Activated naive CD4-positive, alpha-beta T cell treated with anti-CD3 and anti-CD28 coated beads, Interleukin-2, amount 50 U/mL, for 72 hours (primary cell): Measurements from ENCODE around the gene FUOM. TPM values are rescaled to one million over a fixed set of nuclear protein-coding genes. Genes with fewer than 3 reads are reported as not detected.
A peak's percentile ranks its signal among the peaks of the same experiment; 100 is the strongest.

ENCODE experiments used
- ATAC-seq, 2 donors: fragments of 150-1000 bp; cut with Tn5 transposase; 2 replicates each; pipeline ENCODE4 v1.10.0; 2021; ENCODE audit warnings: mild to moderate bottlenecking in 2 of 2, moderate library complexity in 2 of 2
- DNase-seq, 2 donors: peaks; one replicate each; pipeline ENCODE4 v3.0.0; 2021 to 2022; ENCODE audit warnings: low spot score in 2 of 2
- H3K27ac Mint-ChIP-seq, 2 donors: one replicate each; pipeline ENCODE4 v1.8.0; 2022; ENCODE audit warnings: mild to moderate bottlenecking in 2 of 2, mixed read lengths in 2 of 2
- H3K36me3 Mint-ChIP-seq, 2 donors: one replicate each; pipeline ENCODE4 v1.8.0; 2022; ENCODE audit warnings: mixed read lengths in 2 of 2
- H3K9me3 Mint-ChIP-seq, 2 donors: one replicate each; pipeline ENCODE4 v1.8.0; 2022; ENCODE audit warnings: mixed read lengths in 2 of 2
- total RNA-seq, 2 donors: library from RNA; stranded (reverse); gene quantifications; one replicate each; pipeline ENCODE4 v1.2.3, GENCODE V29; 2022

FUOM gene
- total RNA-seq, 2 donors from 2014 or later = 24.1 to 24.2 TPM

GRCh38 chr10:133359972-133360610 lies 2.3 kb upstream of the FUOM start:
- Mint-ChIP-seq H3K36me3 (no peaks in the 10 kb centered on the region), H3K9me3 (no peaks in the 10 kb centered on the region), H3K27ac (no peak overlapping the region)
- ATAC-seq = no peak
- DNase-seq = no peak

DNA sequence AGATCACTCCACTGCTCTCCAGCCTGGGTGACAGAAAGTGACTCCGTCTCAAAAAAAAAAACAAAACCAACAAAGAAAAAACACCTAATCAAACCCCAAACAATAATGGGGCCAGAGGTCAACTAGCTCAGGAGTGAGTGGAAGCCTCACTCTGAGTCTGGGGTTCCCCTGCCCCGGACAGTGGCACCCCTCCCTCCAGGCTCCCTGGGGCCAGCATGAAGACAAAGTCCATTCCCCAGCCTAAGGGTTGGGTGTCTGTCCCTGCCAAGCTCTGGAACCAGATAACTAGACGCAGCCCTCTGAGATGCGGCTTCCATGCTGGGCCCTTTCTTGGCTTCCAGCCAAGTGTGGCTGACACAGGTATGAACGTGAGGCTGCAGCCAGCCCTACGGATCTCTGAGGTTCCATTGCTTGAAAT lies 1.7 kb upstream of the FUOM start:
- Mint-ChIP-seq H3K9me3 (no peaks in the 10 kb centered on the region), H3K27ac (no peak overlapping the region), H3K36me3 (no peaks in the 10 kb centered on the region)
- no peak for DNase-seq
- ATAC-seq = no peak

GRCh38 chr10:133358925-133359310 lies 1.1 kb upstream of the FUOM start:
- ATAC-seq = no peak
- no peak for DNase-seq
- no peaks in the 10 kb centered on the region for H3K36me3 Mint-ChIP-seq
- H3K27ac Mint-ChIP-seq = no peak overlapping the region
- H3K9me3 Mint-ChIP-seq = no peaks in the 10 kb centered on the region

- Mint-ChIP-seq H3K36me3 (no peaks in the 10 kb centered on the region), H3K9me3 (no peaks in the 10 kb centered on the region), H3K27ac (no peak overlapping the region)
- peak in 1 of 2 donors; percentile 17 for DNase-seq
- ATAC-seq = no peak
Observed at GRCh38 chr10:133358162-133358924, 524 bp upstream of the FUOM start.

GRCh38 chr10:133356549-133357284 lies 1.1 kb downstream of the FUOM start:
- DNase-seq (no peak), ATAC-seq (no peak)
- Mint-ChIP-seq H3K27ac (peak overlapping the region in 1 of 2 donors; percentile 68), H3K9me3 (no peaks in the 10 kb centered on the region), H3K36me3 (no peaks in the 10 kb centered on the region)

GRCh38 chr10:133355991-133356390 lies 1.8 kb downstream of the FUOM start:
- H3K9me3 Mint-ChIP-seq = no peaks in the 10 kb centered on the region
- no peak for DNase-seq
- ATAC-seq = no peak
- H3K36me3 Mint-ChIP-seq = no peaks in the 10 kb centered on the region
- H3K27ac Mint-ChIP-seq = peak overlapping the region in 1 of 2 donors; percentile 68

DNA sequence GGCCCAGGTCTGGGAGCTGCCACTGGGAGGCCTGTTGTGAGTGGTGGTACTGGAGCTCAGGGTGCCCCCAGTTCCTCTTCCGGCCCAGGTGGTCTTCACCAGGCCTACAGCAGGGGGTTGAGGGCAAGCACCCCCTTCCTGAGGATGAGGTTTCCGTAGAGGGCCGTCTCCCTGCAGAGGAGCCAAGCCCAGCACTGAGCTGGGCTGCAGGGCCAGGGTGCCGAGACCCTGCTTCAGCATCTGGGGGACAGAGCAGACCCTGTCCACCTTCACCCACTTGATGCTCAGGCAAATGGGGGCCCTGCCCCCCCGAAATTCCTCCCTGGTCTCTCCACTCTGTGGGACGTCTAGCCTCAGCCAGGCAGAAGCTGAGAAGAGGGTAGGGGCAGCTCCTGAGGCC lies 2.6 kb downstream of the FUOM start:
- Mint-ChIP-seq H3K27ac (no peak overlapping the region), H3K9me3 (no peaks in the 10 kb centered on the region), H3K36me3 (no peaks in the 10 kb centered on the region)
- ATAC-seq (no peak), DNase-seq (no peak)

- H3K36me3 Mint-ChIP-seq = no peaks in the 10 kb centered on the region
- DNase-seq (no peak), ATAC-seq (no peak)
- H3K27ac Mint-ChIP-seq = no peak overlapping the region
- H3K9me3 Mint-ChIP-seq = no peaks in the 10 kb centered on the region
Observed at GRCh38 chr10:133354672-133355240, 3.1 kb downstream of the FUOM start.

DNA sequence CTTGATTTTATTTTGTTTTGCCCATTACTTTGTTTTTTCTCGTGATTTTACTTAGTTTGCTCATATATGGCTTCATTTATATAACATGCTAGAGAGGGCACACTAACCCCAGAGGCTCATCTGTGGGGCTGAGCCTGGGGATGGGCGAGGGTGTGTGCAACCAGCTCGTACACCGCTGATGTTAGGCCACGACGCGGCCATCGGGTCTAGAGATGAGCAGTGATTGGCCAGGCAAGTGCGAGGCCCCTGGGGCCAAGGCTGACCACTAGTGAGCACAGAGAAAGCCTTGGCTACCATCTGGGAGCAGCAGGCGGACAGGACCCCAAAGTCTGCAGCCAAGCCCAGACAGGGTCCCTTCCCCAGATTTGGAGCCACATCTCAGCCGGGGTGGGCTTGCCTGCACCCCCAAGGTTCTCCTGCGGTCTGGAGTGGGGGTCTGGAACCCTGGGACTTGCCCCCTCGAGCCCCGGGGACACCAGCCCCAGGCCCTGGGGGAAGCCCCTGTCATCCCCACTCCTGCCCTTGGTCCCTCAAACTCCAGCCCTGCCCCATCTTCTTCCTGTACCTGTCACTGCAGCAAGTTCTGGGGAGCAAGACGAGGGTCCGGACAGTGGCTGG lies 3.7 kb downstream of the FUOM start:
- no peaks in the 10 kb centered on the region for H3K9me3 Mint-ChIP-seq
- H3K36me3 Mint-ChIP-seq = no peaks in the 10 kb centered on the region
- ATAC-seq = no peak
- DNase-seq = no peak
- H3K27ac Mint-ChIP-seq = no peak overlapping the region

DNA sequence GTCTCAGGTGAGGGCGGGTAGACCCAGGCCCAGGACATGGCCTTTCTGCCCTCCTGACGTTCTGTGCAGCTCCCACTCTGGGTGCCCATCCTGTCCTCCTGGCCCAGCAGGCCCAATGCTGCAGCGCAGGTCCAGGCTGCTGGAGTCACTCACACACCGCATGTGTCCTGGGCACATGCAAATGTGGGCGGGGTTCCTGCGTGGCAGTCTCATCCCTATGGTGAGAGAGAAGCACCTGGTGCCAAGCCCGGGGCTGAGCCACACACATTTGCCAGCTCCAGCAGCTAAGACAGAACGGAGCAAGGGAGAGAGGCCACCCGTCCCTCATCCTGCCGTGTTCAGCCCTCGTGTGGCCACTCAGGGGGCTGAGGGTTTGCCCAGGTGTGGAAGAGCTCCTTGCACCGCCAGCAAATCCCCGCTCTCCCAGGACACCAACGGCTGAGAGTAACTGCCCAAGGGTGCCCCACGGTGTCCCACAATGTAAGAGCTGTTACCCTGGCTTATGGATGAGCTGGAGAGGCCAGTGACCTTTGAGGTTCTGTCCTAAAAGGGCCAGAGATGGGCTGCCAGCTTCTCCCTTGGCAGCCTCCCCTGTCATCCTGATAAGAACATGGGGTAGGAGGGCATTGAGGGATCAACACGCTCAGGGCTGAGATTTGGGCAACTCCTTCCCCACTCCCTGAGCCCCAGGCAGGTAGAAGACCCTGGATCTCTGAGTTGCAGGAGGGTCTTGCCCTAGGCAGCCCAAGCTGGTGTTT lies 4.4 kb downstream of the FUOM start:
- DNase-seq = no peak
- H3K27ac Mint-ChIP-seq = no peak overlapping the region
- H3K36me3 Mint-ChIP-seq = no peaks in the 10 kb centered on the region
- ATAC-seq = no peak
- H3K9me3 Mint-ChIP-seq = no peaks in the 10 kb centered on the region

DNA sequence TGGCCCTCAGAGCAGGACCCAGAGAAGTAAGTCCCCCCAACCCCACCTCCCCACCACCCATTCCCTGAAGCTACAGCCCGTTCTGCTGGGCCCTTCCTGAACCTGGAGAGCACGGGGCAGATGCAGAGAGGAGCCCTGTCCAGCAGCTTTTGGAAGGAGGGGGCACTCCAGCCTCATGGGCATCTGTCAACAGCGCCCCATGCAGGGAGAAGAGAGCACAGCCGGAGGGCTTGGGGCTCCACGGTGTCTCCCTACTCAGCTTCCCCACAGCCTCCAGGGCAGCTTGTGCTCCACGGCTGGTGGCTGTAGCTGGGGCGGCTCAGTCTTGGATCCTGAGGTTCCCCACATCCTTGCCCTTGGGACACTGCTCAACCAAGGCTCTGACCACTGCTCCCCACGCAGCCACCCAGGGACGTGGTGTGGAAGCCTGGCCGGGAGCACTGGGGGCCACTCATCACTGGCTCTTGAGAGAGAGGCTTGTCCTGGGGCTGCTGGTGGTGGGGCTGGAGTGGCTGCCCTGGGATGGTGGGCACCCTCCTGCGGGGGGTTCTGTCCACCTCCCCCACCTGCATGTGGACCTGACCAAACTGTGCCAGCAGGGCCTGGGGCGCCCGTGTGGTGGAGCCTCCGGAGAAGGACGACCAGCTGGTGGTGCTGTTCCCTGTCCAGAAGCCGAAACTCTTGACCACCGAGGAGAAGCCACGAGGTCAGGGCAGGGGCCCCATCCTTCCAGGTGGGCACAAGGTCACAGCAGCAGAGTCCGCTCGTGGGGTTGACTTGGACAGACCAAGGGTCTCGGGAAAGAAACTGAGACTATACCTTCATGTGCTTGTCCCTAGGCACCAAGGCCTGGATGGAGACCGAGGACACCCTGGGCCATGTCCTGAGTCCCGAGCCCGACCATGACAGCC lies 6.2 kb downstream of the FUOM start:
- no peak for DNase-seq
- ATAC-seq = no peak
- Mint-ChIP-seq H3K27ac (no peak overlapping the region), H3K36me3 (no peaks in the 10 kb centered on the region), H3K9me3 (no peaks in the 10 kb centered on the region)

DNA sequence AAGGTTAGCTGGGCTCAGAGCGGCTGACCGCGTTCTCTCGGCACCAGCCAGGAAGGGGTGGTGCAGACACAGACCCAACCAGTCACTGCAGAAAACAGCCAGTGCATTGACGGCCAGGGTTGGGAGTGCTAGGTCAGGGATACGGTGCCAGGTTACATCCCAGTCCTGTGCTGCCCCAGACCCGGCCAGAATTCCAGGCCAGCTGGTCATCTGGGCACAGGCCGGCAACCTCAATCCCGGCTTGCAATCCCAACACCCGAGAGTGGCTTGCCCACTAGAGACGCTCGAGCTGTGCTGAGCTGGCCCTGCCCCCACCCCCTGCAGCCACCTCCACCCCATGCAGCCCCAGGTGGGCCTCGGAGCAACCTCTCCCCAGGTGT lies 6.9 kb downstream of the FUOM start:
- Mint-ChIP-seq H3K36me3 (no peaks in the 10 kb centered on the region), H3K9me3 (no peaks in the 10 kb centered on the region), H3K27ac (no peak overlapping the region)
- DNase-seq (no peak), ATAC-seq (no peak)

DNA sequence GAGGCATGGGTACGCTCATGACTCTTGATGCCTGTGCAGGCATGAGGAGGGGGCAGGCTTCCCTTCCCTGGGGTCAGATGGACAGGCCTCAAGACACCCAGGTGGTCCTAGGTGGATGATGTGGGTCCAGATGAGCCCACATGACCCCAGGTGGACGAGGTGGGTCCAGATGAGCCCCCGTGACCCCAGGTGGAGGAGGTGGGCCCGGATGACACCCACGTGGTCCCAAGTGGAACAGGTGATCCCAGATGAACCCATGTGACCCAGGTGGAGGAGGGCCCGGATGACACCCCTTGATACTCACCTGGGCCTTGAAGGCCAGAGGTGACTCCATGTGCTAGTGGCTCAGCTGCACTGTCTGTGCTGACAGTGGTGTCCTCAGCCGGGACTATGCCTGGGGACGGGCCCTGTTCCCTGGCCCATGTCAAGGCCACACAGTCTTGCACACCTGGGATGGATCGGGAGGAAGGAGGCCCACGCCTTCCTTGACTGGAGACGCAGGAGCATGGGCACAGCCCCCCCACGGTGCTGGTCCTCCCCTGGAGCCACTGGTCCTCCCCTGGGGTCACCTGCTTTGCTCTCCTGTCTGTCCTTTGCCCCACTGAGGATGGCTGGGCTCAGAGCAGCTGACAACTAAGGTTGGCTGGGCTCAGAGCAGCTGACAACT lies 7.4 kb downstream of the FUOM start:
- H3K36me3 Mint-ChIP-seq = no peaks in the 10 kb centered on the region
- H3K9me3 Mint-ChIP-seq = no peaks in the 10 kb centered on the region
- DNase-seq = no peak
- no peak overlapping the region for H3K27ac Mint-ChIP-seq
- ATAC-seq = no peak

- no peak overlapping the region for H3K27ac Mint-ChIP-seq
- DNase-seq (no peak), ATAC-seq (no peak)
- H3K36me3 Mint-ChIP-seq = no peaks in the 10 kb centered on the region
- no peaks in the 10 kb centered on the region for H3K9me3 Mint-ChIP-seq
Observed at GRCh38 chr10:133349577-133350011, 8.2 kb downstream of the FUOM start.

DNA sequence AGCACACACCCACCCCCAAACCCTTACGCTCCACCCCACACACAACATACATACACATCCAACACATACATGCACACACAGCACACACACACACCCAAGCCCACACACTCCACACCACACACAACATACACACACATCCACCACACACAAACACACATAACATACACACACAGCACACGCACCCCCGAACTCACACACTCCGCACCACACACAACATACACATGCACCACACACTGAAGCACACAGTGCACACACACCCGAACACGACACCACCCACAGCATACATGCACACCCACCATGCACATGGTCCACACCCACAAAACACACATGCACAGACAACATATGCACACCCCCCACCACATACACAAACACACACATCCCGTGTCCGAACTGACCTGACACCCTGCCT lies 8.7 kb downstream of the FUOM start:
- Mint-ChIP-seq H3K27ac (no peak overlapping the region), H3K36me3 (no peaks in the 10 kb centered on the region), H3K9me3 (no peaks in the 10 kb centered on the region)
- DNase-seq (no peak), ATAC-seq (no peak)
